Lower lobe of right lung (tissue), 2 donors: ENCODE results near the gene POTEF. TPM values are rescaled to one million over a fixed set of nuclear protein-coding genes. Genes with fewer than 3 reads are reported as not detected.
A peak's percentile ranks its signal among the peaks of the same experiment; 100 is the strongest.
"Not testable (repeated sequence)": the region's sequence is repeated elsewhere in the genome, so short reads cannot be mapped to it uniquely, and the experiment has no call there.

Experiments
- ATAC-seq, 2 donors: fragments of 200-7000 bp; cut with Tn5 transposase; one replicate each; pipeline ENCODE4 v1.9.1; 2020 to 2022; ENCODE audit warnings: mild to moderate bottlenecking in 2 of 2, moderate library complexity in 2 of 2
- DNase-seq: peaks from one replicate; pipeline ENCODE4 v3.0.0-alpha.2; 2020
- H3K27ac ChIP-seq: fragments of 200-600 bp; one replicate; pipeline ENCODE4 v1.8.0; 2022
- H3K27me3 ChIP-seq: fragments of 200-600 bp; one replicate; pipeline ENCODE4 v1.8.0; 2022; ENCODE audit warnings: low read depth
- H3K36me3 ChIP-seq: fragments of 200-600 bp; one replicate; pipeline ENCODE4 v1.8.0; 2022; ENCODE audit warnings: mild to moderate bottlenecking
- H3K4me1 ChIP-seq: fragments of 200-600 bp; one replicate; pipeline ENCODE4 v1.8.0; 2022
- H3K4me3 ChIP-seq: fragments of 200-600 bp; one replicate; pipeline ENCODE4 v1.8.0; 2022; ENCODE audit warnings: mild to moderate bottlenecking
- H3K9me3 ChIP-seq: fragments of 200-600 bp; one replicate; pipeline ENCODE4 v1.8.0; 2022
- CTCF ChIP-seq: fragments of 200-600 bp; IDR thresholded peaks from one replicate; pipeline ENCODE4 v1.8.0; 2022; ENCODE audit warnings: antibody characterized with exemption, mild to moderate bottlenecking
- intact Hi-C: fragments of 100-400 bp; cut with DNase I; formaldehyde crosslinking; loops from one replicate; pipeline ENCODE4 v1.11.0; 2022
- total RNA-seq: library from RNA; stranded (reverse); fragmentation: NEBNext Ultra II Directional; extraction: Animal tissue kit (Norgen Biotek cat#: 25700); gene quantifications from one replicate; pipeline ENCODE4 v1.2.1, GENCODE V29; 2021
- donor health status: DM: no; HTN: yes; CAD: no; lungs with severe emphysema.

Gene POTEF
- total RNA-seq, 1 donor from 2014 or later: not detected

GRCh38 chr2:130138326-130138725, 9.3 kb upstream of the POTEF start:
- ATAC-seq, H3K9me3 ChIP-seq, H3K4me1 ChIP-seq, intact Hi-C loops, DNase-seq, H3K4me3 ChIP-seq, H3K27me3 ChIP-seq, H3K36me3 ChIP-seq, H3K27ac ChIP-seq: not testable (repeated sequence)

GRCh38 chr2:130137118-130137517, 8.1 kb upstream of the POTEF start:
- H3K9me3 ChIP-seq, H3K27ac ChIP-seq, ATAC-seq, H3K36me3 ChIP-seq, DNase-seq, intact Hi-C loops, H3K27me3 ChIP-seq, H3K4me1 ChIP-seq, H3K4me3 ChIP-seq: not testable (repeated sequence)

- H3K9me3 ChIP-seq, intact Hi-C loops, H3K4me3 ChIP-seq, ATAC-seq, H3K4me1 ChIP-seq, H3K36me3 ChIP-seq, H3K27me3 ChIP-seq, DNase-seq, H3K27ac ChIP-seq: not testable (repeated sequence)
Measured at GRCh38 chr2:130136546-130136945, 7.5 kb upstream of the POTEF start.

GRCh38 chr2:130135692-130136541, 6.9 kb upstream of the POTEF start:
- H3K4me1 ChIP-seq: no peaks in the 10 kb centered on the region
- H3K36me3 ChIP-seq: no peaks in the 10 kb centered on the region
- TF ChIP-seq CTCF: no peak
- H3K27ac ChIP-seq: no peak overlapping the region
- H3K9me3 ChIP-seq: no peaks in the 10 kb centered on the region
- no peak for DNase-seq
- intact Hi-C loops: no loop called here
- H3K4me3 ChIP-seq: no peak overlapping the region
- no peaks in the 10 kb centered on the region for H3K27me3 ChIP-seq
- no peak for ATAC-seq

GRCh38 chr2:130128464-130128863, 558 bp downstream of the POTEF start:
- H3K36me3 ChIP-seq, H3K27me3 ChIP-seq, H3K4me3 ChIP-seq, H3K4me1 ChIP-seq, H3K27ac ChIP-seq, H3K9me3 ChIP-seq, ATAC-seq, intact Hi-C loops: not testable (repeated sequence)
- DNase-seq: peak; percentile 35

- DNase-seq, intact Hi-C loops, H3K4me1 ChIP-seq, H3K27me3 ChIP-seq, H3K36me3 ChIP-seq, ATAC-seq, H3K27ac ChIP-seq, H3K9me3 ChIP-seq, H3K4me3 ChIP-seq: not testable (repeated sequence)
Measured at GRCh38 chr2:130127726-130128125, 1.3 kb downstream of the POTEF start.

- H3K36me3 ChIP-seq, DNase-seq, H3K4me3 ChIP-seq, H3K27me3 ChIP-seq, H3K9me3 ChIP-seq, intact Hi-C loops, H3K27ac ChIP-seq, H3K4me1 ChIP-seq, ATAC-seq: not testable (repeated sequence)
Measured at GRCh38 chr2:130120924-130121323, 8.1 kb downstream of the POTEF start.

GRCh38 chr2:130102597-130103363, 26.2 kb downstream of the POTEF start:
- H3K27me3 ChIP-seq, DNase-seq, H3K27ac ChIP-seq, H3K4me1 ChIP-seq, H3K36me3 ChIP-seq, H3K9me3 ChIP-seq, ATAC-seq, intact Hi-C loops, H3K4me3 ChIP-seq: not testable (repeated sequence)

- intact Hi-C loops, H3K27ac ChIP-seq, H3K4me3 ChIP-seq, DNase-seq, H3K9me3 ChIP-seq, H3K36me3 ChIP-seq, ATAC-seq, H3K4me1 ChIP-seq, H3K27me3 ChIP-seq: not testable (repeated sequence)
Measured at GRCh38 chr2:130062645-130063044, 66.4 kb downstream of the POTEF start.

GRCh38 chr2:130059982-130060381, 69.0 kb downstream of the POTEF start:
- H3K27ac ChIP-seq, H3K4me3 ChIP-seq, H3K4me1 ChIP-seq, H3K36me3 ChIP-seq, H3K27me3 ChIP-seq, H3K9me3 ChIP-seq, DNase-seq, intact Hi-C loops, ATAC-seq: not testable (repeated sequence)

- H3K9me3 ChIP-seq, H3K4me3 ChIP-seq, H3K36me3 ChIP-seq, H3K27me3 ChIP-seq, intact Hi-C loops, H3K27ac ChIP-seq, H3K4me1 ChIP-seq, ATAC-seq, DNase-seq: not testable (repeated sequence)
Measured at GRCh38 chr2:130056336-130056735, 72.7 kb downstream of the POTEF start.

- ATAC-seq, H3K4me3 ChIP-seq, H3K36me3 ChIP-seq, intact Hi-C loops, H3K4me1 ChIP-seq, H3K27ac ChIP-seq, H3K9me3 ChIP-seq, H3K27me3 ChIP-seq: not testable (repeated sequence)
- peak; percentile 44 for DNase-seq
Measured at GRCh38 chr2:130053217-130053911, 75.7 kb downstream of the POTEF start.
